DMS153 (cell line): ENCODE data around the gene HSP90AB1.
"Not testable (repeated sequence)": the region's sequence is repeated elsewhere in the genome, so short reads cannot be mapped to it uniquely, and the experiment has no call there.

Experiments
- DNase-seq: peaks from one replicate; lab custom pipeline; 2025; lab: John Stamatoyannopoulos, UW

Gene HSP90AB1

DNA sequence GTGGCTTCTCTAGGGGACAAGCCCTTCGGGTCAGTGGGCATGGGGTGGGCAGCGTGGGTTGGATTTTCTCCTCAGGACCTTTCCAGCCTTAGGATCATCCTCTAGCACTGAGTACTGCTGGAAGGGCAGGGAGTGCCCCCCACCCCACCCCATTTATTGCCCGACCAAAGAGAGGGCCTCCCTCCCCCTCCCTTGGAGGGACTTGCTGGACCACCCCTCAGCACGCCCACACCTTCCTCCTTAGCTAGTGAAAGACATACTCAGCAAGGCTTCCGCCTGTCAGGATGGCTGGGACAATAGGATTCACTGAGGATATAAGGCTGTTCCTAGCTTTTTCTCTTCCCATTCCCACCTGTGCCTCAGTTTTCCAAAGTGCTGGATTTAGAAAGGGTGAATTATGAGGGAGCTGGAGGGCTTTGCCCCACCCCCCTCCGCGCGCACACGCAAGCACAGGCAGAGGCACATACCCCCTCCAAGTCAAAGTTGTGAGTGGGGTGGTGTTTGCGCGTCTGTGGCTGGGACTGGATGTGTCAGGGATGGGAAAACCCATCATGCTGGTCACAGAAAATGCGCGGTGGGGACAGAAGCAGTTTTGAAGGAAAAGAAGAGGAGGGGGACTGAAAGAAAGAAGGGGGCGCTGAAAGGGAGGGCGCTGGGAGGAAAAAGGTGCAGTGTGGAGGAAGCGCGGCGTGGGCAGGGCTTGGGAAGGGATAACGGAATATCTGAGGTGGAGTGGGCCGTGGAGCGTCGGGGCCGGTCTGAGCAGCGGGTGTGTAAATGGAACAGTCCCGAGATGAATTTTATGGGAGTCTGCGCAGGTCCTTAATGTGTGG lies 24.2 kb upstream of the HSP90AB1 start:
- no peak for DNase-seq

DNA sequence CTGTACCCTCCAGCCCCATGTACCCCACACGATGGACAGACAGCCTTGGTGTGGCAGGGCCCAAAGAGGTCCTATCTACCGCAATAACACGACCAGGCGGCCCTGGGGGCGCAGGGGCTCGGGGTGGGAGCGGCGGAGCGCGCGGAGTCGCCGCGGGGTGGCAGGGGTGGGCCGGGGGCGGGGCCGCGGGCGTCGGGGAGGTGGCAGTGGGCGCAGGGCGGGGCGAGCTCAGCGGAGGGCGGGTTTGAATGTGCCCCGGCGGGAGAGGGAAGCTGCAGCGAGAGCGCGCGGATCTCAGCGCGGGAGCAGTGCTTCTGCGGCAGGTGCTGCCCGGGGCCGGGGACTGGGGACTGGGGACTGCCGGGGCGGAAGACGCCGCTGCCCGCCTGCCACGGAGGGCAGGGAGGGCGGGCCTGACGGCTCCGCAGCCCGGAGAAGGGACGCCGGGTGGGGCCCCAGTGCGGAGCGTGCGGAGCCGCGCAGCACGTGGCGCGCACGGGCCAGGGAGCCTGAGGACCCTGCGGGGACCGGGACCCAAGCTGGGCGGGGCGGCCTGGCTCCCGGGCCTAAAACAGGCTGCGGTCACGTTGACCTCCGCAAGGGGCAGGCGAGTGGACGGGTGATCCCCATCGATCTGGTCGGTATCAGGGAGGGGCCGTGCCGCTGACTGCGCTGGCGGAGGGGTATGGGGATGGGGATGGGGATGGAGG lies 23.4 kb upstream of the HSP90AB1 start, which contains the start of gene SLC29A1:
Gene SLC29A1, plus strand, starts transcription at position 277 of the 710 bp plus-strand sequence. CDS start 3,719 bp downstream, outside the sequence.
- DNase-seq, result peak; percentile 50

GRCh38 chr6:44224029-44224964 lies 22.6 kb upstream of the HSP90AB1 start:
- no peak for DNase-seq

DNA sequence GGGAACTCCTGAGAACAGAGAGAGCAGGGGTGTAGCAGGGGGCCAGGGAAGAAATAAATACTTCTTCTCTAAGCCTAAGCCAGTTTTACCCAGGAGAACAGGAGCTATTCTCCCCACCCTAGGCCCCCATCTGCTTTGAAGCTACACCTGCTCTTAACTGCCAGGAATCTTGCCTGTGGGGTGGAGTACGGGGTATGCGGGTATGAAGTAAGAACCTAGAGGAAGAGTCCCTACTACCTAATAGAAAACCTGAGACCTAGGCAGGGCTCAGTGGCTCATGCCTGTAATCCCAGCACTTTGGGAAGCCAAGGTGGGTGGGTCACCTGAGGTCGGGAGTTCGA lies 22.0 kb upstream of the HSP90AB1 start:
- DNase-seq, result no peak

DNA sequence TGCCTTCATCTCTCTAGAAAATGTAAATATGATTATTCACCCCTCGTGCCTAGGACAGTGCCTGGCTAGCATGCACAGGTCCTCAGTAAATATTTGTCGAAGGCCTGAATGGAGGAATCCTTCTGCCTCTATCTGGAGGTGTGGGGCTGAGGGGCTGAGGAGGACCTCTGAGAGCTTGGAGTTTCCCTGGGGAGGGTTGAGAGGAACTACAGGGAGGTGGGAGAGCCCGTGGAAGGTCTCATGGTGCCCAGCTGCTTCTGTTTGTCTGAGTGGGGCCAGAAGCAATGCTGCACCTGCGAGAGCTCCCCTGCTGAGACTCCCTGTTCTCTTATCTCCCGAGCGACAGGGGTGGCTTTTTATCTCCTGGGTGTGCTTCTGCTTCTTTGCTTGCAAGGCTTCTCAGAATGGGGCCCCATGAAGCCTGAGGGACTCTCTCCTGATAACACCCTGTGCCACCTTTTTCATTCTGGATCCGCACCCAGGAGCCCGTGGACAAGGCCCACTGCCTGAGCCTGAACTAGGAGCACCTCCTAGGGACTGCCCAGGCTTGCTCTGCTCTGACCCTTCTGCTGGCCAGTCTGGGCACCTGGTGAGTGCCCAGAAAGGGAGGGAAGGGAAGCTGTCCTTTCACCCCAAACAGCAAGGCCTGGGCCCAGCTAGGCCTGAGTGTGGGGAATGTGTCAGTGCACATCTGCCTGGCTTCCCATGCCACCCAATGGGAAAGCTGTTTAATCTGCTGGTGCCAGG lies 21.1 kb upstream of the HSP90AB1 start:
- no peak for DNase-seq

GRCh38 chr6:44226368-44227147 lies 20.3 kb upstream of the HSP90AB1 start:
- DNase-seq, result no peak

GRCh38 chr6:44227148-44227793 lies 19.6 kb upstream of the HSP90AB1 start:
- no peak for DNase-seq

DNA sequence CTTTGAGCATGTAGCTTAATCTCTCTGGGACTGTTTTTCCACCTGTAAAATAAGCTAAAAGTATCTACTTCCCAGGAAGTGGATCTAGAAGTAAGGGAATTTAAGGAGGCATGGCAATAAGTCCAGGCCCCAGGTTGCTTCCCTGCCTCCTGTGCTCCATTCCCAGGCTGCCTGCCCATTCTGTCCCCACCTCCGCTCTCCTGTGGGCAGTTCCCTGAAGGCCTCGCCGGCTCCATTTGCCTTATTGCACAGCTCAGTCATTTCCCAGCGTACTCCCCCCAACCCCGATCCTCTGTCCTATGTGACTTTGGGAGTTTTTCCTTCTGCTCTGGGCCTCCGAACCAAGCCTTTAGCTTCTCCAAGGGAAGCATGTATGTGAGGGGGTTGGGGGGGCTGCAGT lies 18.9 kb upstream of the HSP90AB1 start:
- no peak for DNase-seq

GRCh38 chr6:44228433-44228832 lies 18.5 kb upstream of the HSP90AB1 start:
- no peak for DNase-seq

- no peak for DNase-seq
Measured at GRCh38 chr6:44228836-44229235, 18.1 kb upstream of the HSP90AB1 start.

DNA sequence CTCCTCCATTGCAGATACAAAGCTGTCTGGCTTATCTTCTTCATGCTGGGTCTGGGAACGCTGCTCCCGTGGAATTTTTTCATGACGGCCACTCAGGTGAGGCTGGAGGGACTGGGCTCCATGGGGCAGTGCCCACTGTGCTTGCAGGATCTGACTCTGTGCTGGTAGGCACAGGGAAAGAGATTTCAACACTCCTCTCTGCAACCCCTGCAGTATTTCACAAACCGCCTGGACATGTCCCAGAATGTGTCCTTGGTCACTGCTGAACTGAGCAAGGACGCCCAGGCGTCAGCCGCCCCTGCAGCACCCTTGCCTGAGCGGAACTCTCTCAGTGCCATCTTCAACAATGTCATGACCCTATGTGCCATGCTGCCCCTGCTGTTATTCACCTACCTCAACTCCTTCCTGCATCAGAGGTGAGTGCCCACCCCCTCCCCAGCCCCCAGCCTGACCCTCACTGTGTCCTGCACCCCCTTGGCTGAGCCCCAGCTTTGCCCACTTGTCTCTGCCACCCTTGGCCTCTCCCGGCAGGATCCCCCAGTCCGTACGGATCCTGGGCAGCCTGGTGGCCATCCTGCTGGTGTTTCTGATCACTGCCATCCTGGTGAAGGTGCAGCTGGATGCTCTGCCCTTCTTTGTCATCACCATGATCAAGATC lies 17.4 kb upstream of the HSP90AB1 start:
- no peak for DNase-seq

DNA sequence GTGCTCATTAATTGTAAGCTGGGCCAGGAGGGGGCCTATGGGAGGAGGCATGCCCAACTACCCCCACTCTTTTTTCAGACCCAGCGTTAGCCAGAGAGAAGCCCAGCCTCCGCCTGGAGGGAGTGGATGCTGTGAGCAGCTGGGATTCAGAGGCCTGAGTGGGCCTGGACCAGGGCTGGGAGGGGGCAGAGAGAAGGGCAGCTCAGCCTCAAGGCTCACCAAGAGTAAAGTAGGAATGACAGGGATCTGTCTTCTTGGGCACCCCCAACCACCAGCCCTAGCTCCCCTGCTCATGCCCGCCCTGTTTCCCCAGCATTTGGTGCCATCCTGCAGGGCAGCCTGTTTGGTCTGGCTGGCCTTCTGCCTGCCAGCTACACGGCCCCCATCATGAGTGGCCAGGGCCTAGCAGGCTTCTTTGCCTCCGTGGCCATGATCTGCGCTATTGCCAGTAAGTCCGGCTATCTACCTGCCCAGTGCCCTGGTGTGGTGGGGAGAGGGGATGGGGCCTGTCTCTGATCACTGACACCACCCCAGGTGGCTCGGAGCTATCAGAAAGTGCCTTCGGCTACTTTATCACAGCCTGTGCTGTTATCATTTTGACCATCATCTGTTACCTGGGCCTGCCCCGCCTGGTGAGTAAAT lies 16.7 kb upstream of the HSP90AB1 start:
- DNase-seq, result no peak

- not testable (repeated sequence) for DNase-seq
Measured at GRCh38 chr6:44231426-44231825, 15.5 kb upstream of the HSP90AB1 start.

GRCh38 chr6:44232676-44233566 lies 14.0 kb upstream of the HSP90AB1 start:
- DNase-seq, result no peak

- DNase-seq, result no peak
Measured at GRCh38 chr6:44233567-44234100, 13.3 kb upstream of the HSP90AB1 start.

GRCh38 chr6:44234101-44235025 lies 12.5 kb upstream of the HSP90AB1 start:
- DNase-seq, result no peak

GRCh38 chr6:44235269-44235668 lies 11.6 kb upstream of the HSP90AB1 start:
- DNase-seq, result no peak
